T-helper 1 cell treated with Interleukin-12 subunit alpha and Interleukin-12 subunit beta and Interleukin-4 antibody, amounts not matched to agents 30 μg/mL and 1 μg/mL, for 36 hours (primary cell): ENCODE results near the gene PHETA1.

Experiments
- H3K27ac Mint-ChIP-seq: one replicate; pipeline ENCODE4 v1.8.0; 2021; ENCODE audit warnings: mild to moderate bottlenecking, mixed read lengths
- H3K27me3 Mint-ChIP-seq: one replicate; pipeline ENCODE4 v1.8.0; 2021; ENCODE audit warnings: low read depth, mixed read lengths
- H3K36me3 Mint-ChIP-seq: one replicate; pipeline ENCODE4 v1.8.0; 2021; ENCODE audit warnings: low read depth, mixed read lengths
- H3K4me1 Mint-ChIP-seq: one replicate; pipeline ENCODE4 v1.8.0; 2021; ENCODE audit warnings: low read depth, mixed read lengths
- H3K4me3 Mint-ChIP-seq: one replicate; pipeline ENCODE4 v1.8.0; 2021; ENCODE audit warnings: mild to moderate bottlenecking, moderate library complexity, mixed read lengths
- H3K9me3 Mint-ChIP-seq: one replicate; pipeline ENCODE4 v1.8.0; 2021; ENCODE audit warnings: mixed read lengths

Gene PHETA1

DNA sequence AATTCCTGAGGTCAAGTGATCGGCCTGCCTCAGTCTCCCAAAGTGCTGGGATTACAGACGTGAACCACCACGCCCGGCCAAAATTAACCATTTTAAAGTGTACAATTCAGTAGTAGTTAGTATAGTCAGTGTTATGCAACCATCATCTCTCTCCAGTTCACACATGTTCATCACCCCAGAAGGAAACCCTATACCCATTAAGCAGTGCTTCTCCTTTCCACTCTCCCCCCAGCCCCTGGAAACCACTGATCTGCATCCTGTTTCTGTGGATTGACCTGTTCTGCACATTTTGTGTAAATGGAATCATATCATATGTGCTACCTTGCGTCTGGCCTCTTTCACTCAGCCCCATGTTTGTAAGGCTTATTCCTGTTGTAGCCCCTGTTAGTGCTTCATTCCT is 52.2 kb downstream of the PHETA1 start:
- Mint-ChIP-seq H3K4me3 (no peak overlapping the region), H3K9me3 (no peaks in the 10 kb centered on the region), H3K4me1 (peaks cover 4% of the 10 kb centered on the region), H3K36me3 (no peaks in the 10 kb centered on the region), H3K27ac (no peak overlapping the region), H3K27me3 (peaks cover 3% of the 10 kb centered on the region)

DNA sequence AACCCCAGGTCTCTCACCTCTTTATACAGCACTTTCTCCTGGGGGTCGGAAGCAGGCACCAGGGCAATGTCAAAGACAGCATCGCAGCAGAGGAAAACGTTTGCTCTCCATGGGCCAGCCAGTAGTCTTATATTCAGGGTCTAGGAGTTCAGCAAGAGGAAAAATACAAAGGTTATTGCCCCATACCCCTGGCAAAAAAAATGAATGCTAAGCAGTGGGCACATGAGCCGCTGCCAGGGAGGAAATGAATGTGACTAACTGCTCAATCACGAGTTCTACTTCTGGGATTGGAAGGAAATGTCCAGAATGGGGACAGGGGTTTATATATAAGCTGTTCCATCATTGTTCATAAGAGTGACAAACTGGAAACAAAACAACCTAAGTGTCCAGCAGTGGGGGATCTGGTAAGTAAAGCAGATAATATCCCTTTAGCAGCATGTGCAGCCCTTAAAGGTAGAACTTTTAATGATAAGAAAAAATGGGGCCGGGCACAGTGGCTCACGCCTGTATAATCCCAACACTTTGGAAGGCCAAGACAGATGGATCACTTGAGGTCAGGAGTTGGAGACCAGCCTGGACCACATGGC is 53.8 kb downstream of the PHETA1 start:
- Mint-ChIP-seq H3K36me3 (no peaks in the 10 kb centered on the region), H3K4me3 (no peak overlapping the region), H3K9me3 (no peaks in the 10 kb centered on the region), H3K4me1 (peaks cover 4% of the 10 kb centered on the region), H3K27ac (no peak overlapping the region), H3K27me3 (peaks cover 3% of the 10 kb centered on the region)

DNA sequence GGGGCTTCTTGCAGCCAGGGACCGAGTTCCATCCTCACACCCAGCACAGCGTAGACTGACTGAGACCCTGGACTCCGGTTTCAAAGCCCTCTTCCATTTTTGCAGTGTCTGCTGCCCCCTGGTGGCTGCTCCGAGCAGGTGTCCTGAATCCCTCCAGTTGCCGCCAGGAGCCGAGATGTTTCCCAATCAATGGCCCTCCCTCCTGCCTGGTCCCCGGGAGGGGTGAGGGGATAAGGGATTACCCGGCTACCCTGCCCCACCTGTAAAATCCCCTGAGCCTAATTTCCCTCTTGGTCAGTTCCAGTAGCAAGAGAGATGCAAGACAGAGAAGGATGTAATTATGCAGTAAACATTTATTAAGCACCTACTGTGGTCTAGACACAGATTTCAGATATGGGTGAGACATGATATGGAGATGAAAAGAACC is 55.0 kb downstream of the PHETA1 start:
- Mint-ChIP-seq H3K9me3 (no peaks in the 10 kb centered on the region), H3K27ac (no peak overlapping the region), H3K36me3 (no peaks in the 10 kb centered on the region), H3K27me3 (peaks cover 3% of the 10 kb centered on the region), H3K4me1 (peaks cover 4% of the 10 kb centered on the region), H3K4me3 (no peak overlapping the region)

DNA sequence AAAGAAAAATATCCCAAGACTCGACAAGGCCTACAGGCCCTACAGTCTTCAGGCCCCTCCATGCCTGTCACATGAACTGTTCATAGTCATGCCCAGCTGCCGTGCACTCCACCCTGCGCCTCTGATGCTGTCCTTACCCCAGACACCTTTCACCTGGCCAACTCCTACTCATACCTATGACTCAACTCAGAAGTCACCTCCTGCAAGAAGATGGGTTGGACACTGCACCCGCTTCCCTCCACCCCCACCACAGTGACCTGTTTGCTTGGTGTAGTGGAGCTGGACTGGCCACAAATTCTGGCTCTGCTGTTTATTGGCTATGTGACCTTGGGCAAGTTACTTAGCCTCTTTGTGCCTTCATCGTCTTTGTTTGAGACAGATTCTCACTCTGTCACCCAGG is 56.2 kb downstream of the PHETA1 start:
- no peak overlapping the region for H3K4me3 Mint-ChIP-seq
- peaks cover under 1% of the 10 kb centered on the region for H3K9me3 Mint-ChIP-seq
- H3K4me1 Mint-ChIP-seq, result peaks cover 4% of the 10 kb centered on the region
- H3K27ac Mint-ChIP-seq, result no peak overlapping the region
- H3K27me3 Mint-ChIP-seq, result peaks cover 3% of the 10 kb centered on the region
- H3K36me3 Mint-ChIP-seq, result no peaks in the 10 kb centered on the region

DNA sequence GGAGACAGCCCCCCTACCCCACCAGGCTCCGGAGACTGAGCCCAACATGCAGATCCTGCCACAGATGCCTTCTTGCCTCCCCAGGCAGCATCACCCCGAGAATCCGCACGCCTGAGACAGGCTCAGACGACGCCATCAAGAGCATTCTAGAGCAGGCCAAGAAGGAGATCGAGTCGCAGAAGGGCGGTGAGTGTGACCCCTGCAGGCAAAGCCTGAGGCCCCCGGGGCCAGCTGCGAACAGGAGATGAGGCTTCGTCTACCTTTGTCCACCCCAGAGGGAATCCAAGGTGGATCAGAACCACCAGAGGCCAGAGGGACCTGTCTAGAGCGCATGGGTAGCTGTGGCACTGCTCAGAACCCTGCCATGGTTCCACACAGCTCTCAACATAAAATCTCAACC is 56.9 kb downstream of the PHETA1 start:
- H3K27me3 Mint-ChIP-seq, result peaks cover 3% of the 10 kb centered on the region
- H3K9me3 Mint-ChIP-seq, result peaks cover 7% of the 10 kb centered on the region
- no peak overlapping the region for H3K27ac Mint-ChIP-seq
- H3K36me3 Mint-ChIP-seq, result no peaks in the 10 kb centered on the region
- no peak overlapping the region for H3K4me3 Mint-ChIP-seq
- peaks cover 4% of the 10 kb centered on the region for H3K4me1 Mint-ChIP-seq

DNA sequence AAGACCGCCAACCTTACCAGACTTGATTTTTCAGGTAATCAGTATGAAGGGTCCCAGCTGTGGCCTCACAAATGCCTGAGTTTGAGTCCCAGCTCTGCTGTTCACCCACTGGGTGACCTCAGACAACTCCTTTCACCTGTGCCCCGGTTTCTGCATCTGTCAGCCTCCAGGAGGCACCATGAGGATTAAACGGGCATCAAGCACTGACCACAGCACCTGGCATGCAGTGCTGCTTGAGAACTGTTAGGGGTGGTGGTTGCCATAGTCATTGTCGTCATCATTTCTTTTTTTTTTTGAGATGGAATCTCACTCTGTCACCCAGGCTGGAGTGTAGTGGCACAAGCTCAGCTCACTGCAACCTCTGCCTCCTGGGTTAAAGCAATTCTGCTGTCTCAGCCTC is 57.9 kb downstream of the PHETA1 start:
- Mint-ChIP-seq H3K27me3 (peaks cover 3% of the 10 kb centered on the region), H3K4me1 (peaks cover 4% of the 10 kb centered on the region), H3K4me3 (no peak overlapping the region), H3K36me3 (no peaks in the 10 kb centered on the region), H3K27ac (no peak overlapping the region), H3K9me3 (peaks cover 7% of the 10 kb centered on the region)
